ENCODE measurements around the gene GALNT10. TPM values are rescaled to one million over a fixed set of nuclear protein-coding genes. Genes with fewer than 3 reads are reported as not detected.

The GALNT10 gene
- total and polyA plus RNA-seq, 9 of the 15 experiments (the other 6 are each of a cell fraction or from before 2014, with no cell fraction given): 4.6 to 37.1 (median 13.3) TPM

GRCh38 chr5:154470137-154470536, 279.6 kb downstream of the GALNT10 start:
- Histone ChIP-seq H3K4me1 (replicated peaks in 1 of 2; ENCODE audit: control insufficient read depth in 2 of 2, insufficient read depth in 2 of 2, low read length in 2 of 2) (peaks cover 0 to 3% of the 10 kb centered on the region in 2 experiments; a peak in 1 of 5 replicates), H3K36me3 (ENCODE audit: control insufficient read depth, insufficient read depth, low read length) (no peaks in the 10 kb centered on the region), H3K9ac (ENCODE audit: insufficient read depth in 1 of 2, low read depth in 2 of 2, low read length in 2 of 2) (no peak overlapping the region), H3K27ac (ENCODE audit: extremely low read depth, low read depth, low read length) (no peak overlapping the region), H3K79me2 (ENCODE audit: control insufficient read depth, insufficient read depth, low read length) (no peaks in the 10 kb centered on the region), H3K9me3 (replicated peaks; ENCODE audit: control insufficient read depth, insufficient read depth, low read depth, low read length) (no peaks in the 10 kb centered on the region), H2AFZ (ENCODE audit: low read depth, low read length) (no peak overlapping the region), H3K9me1 (ENCODE audit: control insufficient read depth, insufficient read depth, low read length) (no peaks in the 10 kb centered on the region), H4K20me1 (replicated peaks; ENCODE audit: control insufficient read depth, insufficient read depth, low read length) (peaks cover 2% of the 10 kb centered on the region; the same call in 1 of the 2 replicates), H3K27me3 (ENCODE audit: control insufficient read depth in 2 of 2, insufficient read depth in 2 of 2, low read length in 2 of 2) (peaks cover 33 to 40% of the 10 kb centered on the region in 2 experiments), H3K4me3 (no peak overlapping the region), H3K4me2 (ENCODE audit: insufficient read depth, low read length) (no peak overlapping the region)
- in situ Hi-C loops (cut with MboI): no loop called here
- FAIRE-seq (no peak), DNase-seq (ENCODE audit: extremely low read depth in 1 of 4, low spot score in 3 of 4) (no peak), ATAC-seq (no peak)
- ChIA-PET POLR2A (interaction anchor here (1.0 kb wide), 1 partner anchor 145 kb away, joined by 3 read pairs; no protein-coding TSS in a partner anchor), CTCF (ENCODE audit: low intra/inter-chr PET ratio) (no interaction called here)
- 0% methylated on average over 2 of the region's 2 CpGs for WGBS (ENCODE audit: insufficient coverage, low coverage, missing lambda C conversion rate)
- no TSS peak for BruUV-seq (replicated peaks)
- intact Hi-C loops (cut with micrococcal nuclease): no loop called here
- peak in 1 of 2 experiments; percentile 19; a peak in 1 of 4 replicates for TF ChIP-seq KDM1A (IDR thresholded peaks at IDR 0.05)
- TF ChIP-seq RCOR1 (IDR thresholded peaks at IDR 0.05; ENCODE audit: borderline replicate concordance in 1 of 2, low read depth in 2 of 2, low read length in 2 of 2): peak in 1 of 2 experiments; percentile 71; a peak in 1 of 4 replicates
- peak; percentile 17; the same call in 1 of the 2 replicates for TF ChIP-seq CBFA2T3 (IDR thresholded peaks at IDR 0.05)
- TF ChIP-seq ZNF512 (tag; IDR thresholded peaks at IDR 0.05): no peak
- no peak for TF ChIP-seq ZNF124 (CRISPR knock-in tag; IDR thresholded peaks at IDR 0.05)

MicroRNAs within 50 kb of the gene (microRNA counts, 767-probe panel; counts per million panel counts)
- microRNA hsa-miR-1294: 1,894 counts per million, percentile 48 among the panel's probes with 10 or more counts

Small RNAs within 50 kb of the gene (microRNA-seq; reads per million reads assigned to microRNA genes)
- gene MIR1294 (ENCODE audit: borderline microRNAs expressed): 32.5 reads per million, percentile 71 among the genes with 10 or more reads in this experiment

Small RNAs within 50 kb of the gene (small RNA-seq; reads per million reads assigned to genes)
- gene MIR1294 (2.4 reads per million, percentile 84 among the genes with 10 or more reads in this experiment), gene RN7SL655P (not detected)

Other genes with a start within 250 kb of the GALNT10 start
- 17.5 and 18.2 TPM in 2 replicates for gene FAM114A2, start 151.8 kb upstream of the GALNT10 start, total RNA-seq (2014; rRNA removed)
- gene FAM114A2, start 151.8 kb upstream of the GALNT10 start, total RNA-seq (2014; rRNA removed; fragmentation: Illumina TruSeq; extraction: Trizol): 28.1 and 32.4 TPM in 2 replicates
- 20.9 and 21.2 TPM in 2 replicates for gene FAM114A2, start 151.8 kb upstream of the GALNT10 start, total RNA-seq (2015; rRNA removed; fragmentation: Illumina TruSeq; extraction: Trizol)
- gene FAM114A2, start 151.8 kb upstream of the GALNT10 start, total RNA-seq (2021): 18.7 and 22.1 TPM in 2 replicates
- 16.6 and 27.5 TPM in 2 replicates for gene FAM114A2, start 151.8 kb upstream of the GALNT10 start, polyA plus RNA-seq (2011; rRNA removed)
- gene FAM114A2, start 151.8 kb upstream of the GALNT10 start, polyA plus RNA-seq (2014; fragmentation: Illumina TruSeq; extraction: Trizol): 22.9 and 27.0 TPM in 2 replicates
- gene FAM114A2, start 151.8 kb upstream of the GALNT10 start, polyA plus RNA-seq (2014; fragmentation: Nextera tagmentation; extraction: Ambion mirVana): 10 to 100 TPM; 14.4 to 25.5 TPM
- gene FAM114A2, start 151.8 kb upstream of the GALNT10 start, polyA plus RNA-seq (2014; rRNA removed): 17.3 and 20.6 TPM in 2 replicates
- 12.5 and 18.9 TPM in 2 replicates for gene MFAP3, start 151.8 kb upstream of the GALNT10 start, total RNA-seq (2014; rRNA removed)
- 34.6 and 42.7 TPM in 2 replicates for gene MFAP3, start 151.8 kb upstream of the GALNT10 start, total RNA-seq (2014; rRNA removed; fragmentation: Illumina TruSeq; extraction: Trizol)
- 33.2 and 39.1 TPM in 2 replicates for gene MFAP3, start 151.8 kb upstream of the GALNT10 start, total RNA-seq (2015; rRNA removed; fragmentation: Illumina TruSeq; extraction: Trizol)
- gene MFAP3, start 151.8 kb upstream of the GALNT10 start, total RNA-seq (2021): 17.3 and 20.7 TPM in 2 replicates
- gene MFAP3, start 151.8 kb upstream of the GALNT10 start, polyA plus RNA-seq (2011; rRNA removed): 26.9 and 38.1 TPM in 2 replicates
- 23.3 and 28.0 TPM in 2 replicates for gene MFAP3, start 151.8 kb upstream of the GALNT10 start, polyA plus RNA-seq (2014; fragmentation: Illumina TruSeq; extraction: Trizol)
- gene MFAP3, start 151.8 kb upstream of the GALNT10 start, polyA plus RNA-seq (2014; fragmentation: Nextera tagmentation; extraction: Ambion mirVana): 10 to 100 TPM in 1 of 2 experiments, 1 to 10 TPM in 1; 9.5 to 11.0 TPM
- gene MFAP3, start 151.8 kb upstream of the GALNT10 start, polyA plus RNA-seq (2014; rRNA removed): 14.2 and 18.6 TPM in 2 replicates

Measured in K562 (cell line).